GM08714 (cell line): ENCODE data around the gene PLPPR2.
"Not testable (repeated sequence)": the region's sequence is repeated elsewhere in the genome, so short reads cannot be mapped to it uniquely, and the experiment has no call there.

Experiments
- H3K4me3 ChIP-seq: fragments of 200-500 bp; sonication (Bioruptor generic); 2 replicates; pipeline ENCODE4 v1.5.1; 2014; ENCODE audit warnings: mild to moderate bottlenecking, low read length, inconsistent platforms
- ZNF274 ChIP-seq: IDR thresholded peaks from 2 replicates; pipeline ENCODE4 v1.6.1; 2012; ENCODE audit warnings: mild to moderate bottlenecking, low read depth, low read length

The PLPPR2 gene

GRCh38 chr19:11374433-11375142, 19.4 kb downstream of the PLPPR2 start, which contains the start of gene SWSAP1:
TSS of gene SWSAP1 (plus strand) at chr19:11374666. CDS start at chr19:11374681, 15 bp downstream.
- no peak for TF ChIP-seq ZNF274
- peak within 1 kb of the TSS; percentile 72 for H3K4me3 ChIP-seq

GRCh38 chr19:11375143-11375948, 20.1 kb downstream of the PLPPR2 start:
- no peak for TF ChIP-seq ZNF274

GRCh38 chr19:11377237-11377636, 22.0 kb downstream of the PLPPR2 start:
- no peak overlapping the region for H3K4me3 ChIP-seq
- no peak for TF ChIP-seq ZNF274

More at GRCh38 chr19:11375143-11375948, 20.1 kb downstream of the PLPPR2 start:
- H3K4me3 ChIP-seq = peak overlapping the region; percentile 72

- TF ChIP-seq ZNF274 = no peak
- H3K4me3 ChIP-seq = no peak overlapping the region
These were observed 22.5 kb downstream of the PLPPR2 start for GRCh38 chr19:11377756-11378155.

- no peak for TF ChIP-seq ZNF274
These were observed 23.3 kb downstream of the PLPPR2 start for GRCh38 chr19:11378319-11379189.

GRCh38 chr19:11379269-11379845, 24.1 kb downstream of the PLPPR2 start:
- not testable (repeated sequence) for H3K4me3 ChIP-seq

More at GRCh38 chr19:11378319-11379189, 23.3 kb downstream of the PLPPR2 start:
- H3K4me3 ChIP-seq = no peak overlapping the region

GRCh38 chr19:11379857-11380350, 24.7 kb downstream of the PLPPR2 start:
- peak overlapping the region; percentile 80; the same call in 1 of the 2 replicates for H3K4me3 ChIP-seq
- TF ChIP-seq ZNF274 = no peak

GRCh38 chr19:11380653-11381537, 25.7 kb downstream of the PLPPR2 start:
- peak overlapping the region; percentile 80; the same call in 1 of the 2 replicates for H3K4me3 ChIP-seq
- TF ChIP-seq ZNF274 = no peak

GRCh38 chr19:11382898-11383705, 27.9 kb downstream of the PLPPR2 start:
- no peak for TF ChIP-seq ZNF274

GRCh38 chr19:11383706-11384048, 28.4 kb downstream of the PLPPR2 start:
- no peak for TF ChIP-seq ZNF274
- H3K4me3 ChIP-seq = no peak overlapping the region

More at GRCh38 chr19:11382898-11383705, 27.9 kb downstream of the PLPPR2 start:
- no peak overlapping the region for H3K4me3 ChIP-seq

- TF ChIP-seq ZNF274 = no peak
- H3K4me3 ChIP-seq = no peak overlapping the region
These were observed 29.5 kb downstream of the PLPPR2 start for GRCh38 chr19:11384778-11385129.
